ENCODE results near the gene TRDN.
"Not testable (repeated sequence)": the region's sequence is repeated elsewhere in the genome, so short reads cannot be mapped to it uniquely, and the experiment has no call there.

Gene TRDN

DNA sequence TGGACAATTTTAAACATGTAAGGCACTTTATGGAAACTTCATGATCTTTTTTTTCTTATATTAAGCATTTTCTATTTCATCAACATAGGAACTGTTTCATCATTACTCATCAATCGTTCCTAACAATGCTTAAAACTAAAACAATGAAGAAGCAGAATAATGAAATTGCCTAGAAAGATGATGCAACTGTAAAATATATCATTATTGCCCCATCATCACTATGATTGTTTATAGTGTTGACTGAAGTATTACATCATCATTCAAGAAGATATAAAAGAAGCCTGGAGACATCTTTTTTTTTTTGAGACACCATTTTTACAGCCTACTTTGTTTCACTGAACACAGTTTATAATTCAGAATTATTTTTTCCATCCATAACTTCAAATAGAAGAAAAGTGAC is 147.2 kb downstream of the TRDN start:
- DNase-seq = no peak

DNA sequence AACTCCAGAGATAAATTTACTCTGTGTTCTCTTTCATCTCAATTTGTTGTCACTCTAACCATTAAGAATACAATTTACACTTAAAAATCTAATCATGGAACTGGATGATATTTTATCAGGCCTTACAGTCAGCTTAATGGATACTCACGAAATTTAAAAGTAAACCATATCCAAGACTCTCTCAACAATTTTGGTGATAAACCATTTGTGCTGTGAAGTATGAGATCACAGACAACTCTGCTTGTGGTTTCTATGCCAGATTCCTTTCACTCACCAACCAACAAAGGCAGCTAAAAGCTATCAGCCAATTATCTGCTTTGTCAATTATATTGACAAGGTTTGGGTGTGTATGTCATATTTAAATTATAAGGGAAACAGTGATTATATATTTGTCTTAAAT is 155.8 kb downstream of the TRDN start:
- no peak for DNase-seq

DNA sequence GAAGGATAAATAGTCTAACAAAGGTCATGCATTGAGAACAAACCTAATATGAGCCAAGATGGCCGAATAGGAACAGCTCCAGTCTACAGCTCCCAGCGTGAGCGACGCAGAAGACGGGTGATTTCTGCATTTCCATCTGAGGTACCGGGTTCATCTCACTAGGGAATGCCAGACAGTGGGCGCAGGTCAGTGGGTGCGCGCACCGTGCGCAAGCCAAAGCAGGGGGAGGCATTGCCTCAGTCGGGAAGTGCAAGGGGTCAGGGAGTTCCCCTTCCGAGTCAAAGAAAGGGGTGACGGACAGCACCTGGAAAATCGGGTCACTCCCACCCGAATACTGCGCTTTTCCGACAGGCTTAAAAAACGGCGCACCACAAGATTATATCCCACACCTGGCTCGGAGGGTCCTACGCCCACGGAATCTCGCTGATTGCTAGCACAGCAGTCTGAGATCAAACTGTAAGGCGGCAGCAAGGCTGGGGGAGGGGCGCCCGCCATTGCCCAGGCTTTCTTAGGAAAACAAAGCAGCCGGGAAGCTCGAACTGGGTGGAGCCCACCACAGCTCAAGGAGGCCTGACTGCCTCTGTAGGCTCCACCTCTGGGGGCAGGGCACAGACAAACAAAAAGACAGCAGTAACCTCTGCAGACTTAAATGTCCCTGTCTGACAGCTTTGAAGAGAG is 164.6 kb downstream of the TRDN start:
- DNase-seq = not testable (repeated sequence)

DNA sequence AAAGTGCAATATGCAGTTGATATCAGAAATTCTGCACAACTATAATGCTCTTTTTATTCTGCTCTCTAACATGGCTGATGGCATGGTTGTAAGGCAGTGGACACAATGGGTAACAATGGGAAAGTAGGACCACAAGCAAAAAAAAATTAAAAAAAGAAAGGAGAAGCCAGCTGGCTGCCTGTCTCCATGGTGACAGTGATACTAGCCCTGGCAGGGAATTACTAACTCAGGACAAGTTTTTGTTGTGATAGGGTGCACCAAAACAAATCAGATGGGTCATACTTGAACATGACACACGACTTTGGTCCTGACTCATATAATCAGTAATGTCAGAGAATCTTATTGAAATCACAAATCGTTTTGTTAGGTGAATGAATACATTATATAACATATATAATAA is 169.4 kb downstream of the TRDN start:
- DNase-seq = no peak

DNA sequence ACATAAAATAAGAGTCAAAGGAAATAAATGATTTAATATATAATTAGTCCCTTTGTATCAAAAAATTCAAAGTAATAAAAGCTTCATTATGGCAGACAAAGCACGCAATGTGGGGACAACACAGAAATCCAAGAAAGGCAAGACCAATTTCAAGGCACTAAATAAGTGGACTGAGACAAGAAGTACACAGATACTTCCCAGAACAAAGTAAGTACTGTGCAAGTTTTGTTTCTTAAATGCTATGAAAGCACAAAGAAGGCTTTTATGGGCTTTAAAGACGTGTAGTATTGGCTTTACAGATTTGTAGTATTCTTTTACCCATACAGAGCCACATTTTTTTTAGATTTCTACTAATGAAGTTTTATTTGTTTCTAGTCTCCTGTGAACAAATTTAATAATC is 174.6 kb downstream of the TRDN start:
- DNase-seq = no peak

DNA sequence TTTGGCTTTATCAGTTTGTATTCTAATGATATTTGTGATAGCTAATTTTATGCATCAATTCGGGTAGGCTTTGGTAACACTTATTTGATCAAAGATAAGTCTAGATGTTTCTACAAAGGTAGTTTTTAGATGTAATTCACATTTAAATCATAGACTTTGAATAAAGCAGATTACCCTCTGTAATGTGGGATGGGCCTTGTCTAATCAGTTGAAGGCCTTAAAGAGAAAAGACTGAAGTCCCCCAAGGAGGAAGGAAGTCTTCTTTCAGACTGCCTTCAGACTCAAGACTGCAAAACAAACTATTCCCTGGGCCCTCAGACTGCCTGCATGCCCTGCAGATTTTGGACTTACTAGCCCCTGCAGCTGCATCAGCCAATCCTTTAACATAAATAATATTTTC is 178.5 kb downstream of the TRDN start:
- DNase-seq = no peak

DNA sequence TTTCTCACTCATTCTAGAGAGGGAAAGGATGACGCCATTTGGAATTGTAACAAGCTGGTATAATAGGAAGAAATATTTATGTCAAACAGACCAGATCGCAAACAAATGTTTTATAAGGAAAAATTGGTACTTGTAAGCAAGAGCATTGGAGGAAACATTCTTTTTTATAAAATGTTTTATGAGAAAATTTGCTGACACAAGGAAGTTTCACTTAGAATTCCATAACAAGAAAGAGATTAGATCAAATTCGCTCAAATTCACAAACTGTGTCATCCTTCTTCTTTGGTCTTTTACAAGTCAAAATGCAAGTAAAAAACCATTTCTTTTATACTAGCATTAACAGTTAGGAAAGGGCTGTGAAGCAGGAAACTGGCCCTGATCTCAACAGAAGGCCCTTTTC is 179.9 kb downstream of the TRDN start:
- no peak for DNase-seq

DNA sequence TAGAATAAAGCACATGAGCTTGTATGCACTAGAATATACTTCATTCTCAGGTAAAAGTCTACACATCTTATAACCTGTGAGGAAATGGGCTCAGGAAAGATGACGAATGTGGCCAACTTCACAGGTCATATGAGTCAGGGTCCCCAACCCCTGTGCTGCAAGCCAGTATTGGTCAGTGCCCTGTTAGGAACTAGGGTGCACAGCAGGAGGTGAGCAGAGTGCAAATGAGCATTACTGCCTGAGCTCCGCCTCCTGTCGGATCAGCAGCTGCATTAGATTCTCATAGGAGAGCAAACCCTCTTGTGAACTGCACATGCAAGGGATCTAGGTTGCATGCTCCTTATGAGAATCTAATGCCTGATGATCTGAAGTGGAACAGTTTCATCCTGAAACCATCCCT is 182.3 kb downstream of the TRDN start:
- DNase-seq = no peak

DNA sequence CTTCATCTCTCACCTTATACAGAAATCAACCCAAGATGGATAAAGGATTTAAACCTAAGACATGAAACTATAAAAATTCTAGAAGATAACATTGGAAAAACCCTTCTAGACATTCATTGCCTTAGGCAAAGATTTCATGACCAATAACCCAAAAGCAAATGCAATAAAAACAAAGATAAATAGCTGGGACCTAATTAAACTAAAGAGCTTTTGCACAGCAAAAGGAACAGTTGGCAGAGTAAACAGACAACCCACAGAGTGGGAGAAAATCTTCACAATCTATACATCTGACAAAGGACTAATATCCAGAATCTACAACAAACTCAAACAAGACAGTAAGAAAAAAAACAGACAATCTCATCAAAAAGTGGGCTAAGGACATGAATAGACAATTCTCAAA is 183.7 kb downstream of the TRDN start:
- DNase-seq = not testable (repeated sequence)

DNA sequence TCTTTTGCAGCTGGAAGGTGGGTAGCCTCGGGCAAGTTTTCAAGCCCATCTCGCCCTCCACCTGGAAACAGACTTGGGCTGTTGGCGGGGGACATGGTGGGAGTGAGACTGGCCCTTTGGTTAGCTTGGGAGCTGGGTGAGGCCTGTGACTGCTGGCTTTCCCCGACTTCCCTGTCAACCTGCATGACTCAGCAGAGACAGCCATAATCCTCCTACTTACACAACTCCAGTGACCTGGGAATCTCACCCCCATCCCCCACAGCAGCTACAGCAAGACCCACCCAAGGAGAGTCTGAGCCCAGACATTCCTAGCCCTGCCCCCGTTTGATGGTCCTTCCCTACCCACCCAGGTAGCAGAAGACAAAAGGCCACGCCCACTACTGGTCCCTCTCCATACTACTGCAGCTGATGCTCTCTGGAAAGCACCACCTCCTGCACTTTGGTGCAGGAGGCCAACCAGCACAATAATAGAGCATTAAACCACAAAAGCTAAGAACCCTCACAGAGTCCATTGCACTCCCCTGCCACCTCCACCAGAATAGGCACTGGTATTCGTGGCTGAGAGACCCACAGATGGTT is 188.4 kb downstream of the TRDN start:
- DNase-seq = no peak

DNA sequence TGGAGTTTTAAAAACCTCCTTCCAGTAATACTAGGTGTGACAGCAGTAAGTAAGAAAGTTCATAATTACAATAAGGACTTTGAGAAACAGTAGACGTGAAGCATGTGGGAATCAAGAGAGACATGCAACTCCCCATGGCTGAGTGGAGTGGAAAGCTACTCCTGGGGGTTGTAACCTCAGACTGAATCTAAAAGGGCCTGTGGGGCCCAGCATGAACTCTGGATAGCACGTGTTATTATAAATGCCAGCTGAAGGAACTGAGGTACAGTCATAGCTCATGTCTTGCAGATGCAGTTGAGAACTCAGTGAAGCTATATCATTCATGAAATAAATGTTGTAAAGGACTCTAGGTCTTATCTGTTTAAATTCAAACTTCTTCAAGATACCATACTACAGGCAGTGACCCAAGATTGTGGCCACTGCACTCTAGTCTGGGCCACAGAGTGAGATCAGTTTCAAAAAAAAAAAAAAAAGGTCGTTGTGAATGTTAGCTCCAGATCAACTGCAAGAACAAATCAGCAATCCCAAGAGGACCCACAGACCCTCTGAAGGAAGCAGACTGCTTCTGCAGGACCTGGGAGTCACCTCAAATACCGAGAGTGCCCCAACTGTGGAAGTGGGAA is 189.3 kb downstream of the TRDN start:
- no peak for DNase-seq

DNA sequence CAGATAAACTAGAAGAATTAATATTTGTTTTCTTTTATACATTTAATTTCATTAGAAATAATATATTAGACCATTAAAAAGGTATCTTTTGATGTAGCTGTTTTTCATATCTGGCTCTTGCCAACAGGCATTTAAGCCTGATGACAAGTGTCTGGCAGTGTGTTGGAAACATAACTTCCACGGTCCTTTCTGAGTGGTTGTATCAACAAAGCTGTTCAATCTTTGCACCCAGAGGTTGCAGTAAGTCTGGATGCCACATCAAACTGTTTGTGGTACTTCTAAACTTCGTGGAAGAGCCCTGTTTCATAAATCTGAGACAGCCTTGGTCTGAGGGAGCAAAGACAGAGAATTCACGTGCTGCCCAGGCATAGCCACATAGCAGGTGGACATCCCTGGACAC is 197.4 kb downstream of the TRDN start:
- no peak for DNase-seq

DNA sequence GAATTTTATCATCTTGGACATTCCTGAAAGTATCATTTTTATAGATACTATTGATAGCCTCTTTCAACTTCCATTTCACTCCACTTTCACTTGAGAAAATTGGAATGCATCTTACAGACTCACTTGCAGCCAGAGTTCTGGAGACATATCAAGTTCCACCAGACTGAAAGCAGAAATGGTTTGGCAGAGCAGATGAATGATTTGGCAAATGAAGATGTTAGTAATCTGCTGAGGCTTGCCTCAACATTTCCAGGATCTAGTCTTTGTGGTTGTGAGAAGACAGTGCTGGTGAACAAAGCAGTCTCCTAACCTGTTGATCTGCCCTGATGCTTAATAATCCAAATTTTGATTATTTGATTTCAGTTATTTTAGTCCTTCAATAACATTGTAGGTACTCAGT is 202.6 kb downstream of the TRDN start:
- no peak for DNase-seq

DNA sequence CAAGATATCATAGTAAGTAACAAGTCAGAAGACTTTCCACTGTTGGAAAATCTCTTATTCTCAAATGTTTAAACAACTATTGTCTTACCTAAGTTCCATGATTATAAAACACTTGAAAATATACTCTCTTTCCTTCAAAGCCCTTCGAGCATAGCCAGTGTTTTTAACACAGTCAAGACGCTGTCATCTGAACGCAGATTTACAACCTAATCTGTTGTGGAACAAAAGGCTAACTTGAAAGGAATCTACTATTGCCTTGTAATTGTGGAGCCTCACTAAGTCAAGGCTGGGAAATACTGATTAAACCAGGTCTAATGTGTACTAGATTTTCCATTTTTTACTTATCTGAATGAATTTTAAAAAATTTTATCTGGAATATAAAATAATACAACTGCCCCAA is 205.8 kb downstream of the TRDN start:
- DNase-seq = no peak

DNA sequence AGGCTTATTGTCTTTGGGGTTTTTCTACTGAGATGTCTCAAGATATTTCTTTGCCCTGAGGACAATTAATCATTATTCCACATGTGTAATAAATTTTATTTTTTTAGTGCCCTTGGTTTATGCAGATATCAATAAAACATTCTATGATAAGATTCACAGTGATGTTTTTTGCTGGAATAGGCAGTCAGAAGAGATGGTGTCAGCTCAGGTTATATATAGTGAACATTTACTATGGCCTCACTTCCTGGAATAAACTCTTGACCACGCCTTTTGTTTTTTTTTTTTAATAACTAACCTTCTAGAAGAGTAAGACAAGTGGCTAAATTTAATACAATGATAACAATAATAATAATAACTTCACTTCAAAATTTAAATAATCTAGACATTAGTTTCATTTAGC is 209.7 kb downstream of the TRDN start:
- no peak for DNase-seq

DNA sequence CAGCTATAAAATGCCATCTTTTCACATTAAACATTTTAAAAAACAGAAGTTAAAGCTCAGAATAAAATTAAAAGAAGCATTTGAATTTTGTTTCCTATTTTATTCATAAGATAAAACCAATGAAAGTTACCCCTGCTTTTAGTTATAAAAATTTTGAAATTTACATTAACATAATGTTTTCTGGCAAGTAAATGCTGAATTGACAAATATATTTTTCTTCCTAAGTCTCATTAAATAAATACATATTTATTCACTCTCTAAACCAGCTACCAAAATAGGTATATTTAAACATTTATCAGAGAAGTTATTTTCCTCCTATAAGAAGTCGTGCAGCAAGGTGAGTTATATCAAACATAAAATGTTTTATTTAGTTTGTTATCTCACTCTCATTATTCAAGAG is 213.6 kb downstream of the TRDN start:
- DNase-seq = no peak

DNA sequence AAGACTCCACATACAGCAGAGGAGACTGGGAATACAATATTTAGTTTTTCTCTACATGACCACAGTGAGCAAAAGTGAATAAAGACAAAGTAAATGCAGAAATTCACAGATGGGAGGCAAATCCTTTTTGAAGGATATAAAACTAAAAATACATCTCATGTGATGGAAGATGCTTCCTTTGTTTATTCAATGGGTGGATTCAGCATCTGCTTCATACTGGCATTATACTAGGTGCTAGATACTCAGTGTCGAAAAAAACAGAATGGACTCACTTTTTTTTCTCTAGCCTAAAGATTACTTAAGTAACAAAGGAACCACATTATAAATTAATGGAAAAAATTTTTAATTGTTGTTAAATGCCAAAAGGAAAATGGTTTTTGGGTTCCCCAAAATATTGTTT is 216.2 kb downstream of the TRDN start:
- DNase-seq = no peak

DNA sequence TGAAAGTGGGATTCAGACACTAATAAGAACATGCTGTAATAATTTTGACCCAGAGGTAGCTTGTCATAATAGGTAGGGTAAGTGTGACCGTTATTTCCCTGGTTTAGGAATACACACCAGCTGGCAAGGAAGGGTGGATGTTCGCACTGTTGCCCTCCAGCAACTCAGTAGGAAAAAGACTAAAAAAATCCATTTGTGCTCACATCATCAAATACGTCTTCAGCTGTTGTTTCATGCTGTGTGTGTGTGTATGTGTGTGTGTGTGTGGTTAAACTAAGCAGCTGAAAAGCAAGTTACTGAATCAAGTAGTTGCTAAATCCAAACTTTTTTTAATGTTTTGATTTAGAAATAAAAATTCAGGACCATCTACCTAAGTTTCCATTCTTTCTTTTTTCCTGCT is 218.7 kb downstream of the TRDN start:
- DNase-seq = no peak

DNA sequence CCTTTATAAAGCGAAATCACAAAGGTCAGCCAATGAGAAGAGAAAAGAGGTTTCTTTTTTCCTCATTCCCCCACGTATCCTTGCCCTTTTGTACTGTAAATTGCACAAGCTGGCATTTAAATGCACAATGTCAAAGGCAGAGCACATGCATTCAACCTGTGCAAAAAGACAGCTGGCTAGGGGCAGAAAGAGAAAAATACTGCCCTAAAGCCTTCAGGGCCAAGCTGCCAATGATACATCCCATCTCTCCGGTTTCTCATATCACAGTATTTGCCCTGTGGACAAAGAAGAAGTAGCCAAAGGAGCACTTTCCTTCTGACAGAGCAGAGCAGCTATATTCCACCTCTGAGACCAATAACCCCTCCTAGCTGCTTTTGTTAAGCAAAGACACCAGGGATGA is 219.2 kb downstream of the TRDN start:
- no peak for DNase-seq

DNA sequence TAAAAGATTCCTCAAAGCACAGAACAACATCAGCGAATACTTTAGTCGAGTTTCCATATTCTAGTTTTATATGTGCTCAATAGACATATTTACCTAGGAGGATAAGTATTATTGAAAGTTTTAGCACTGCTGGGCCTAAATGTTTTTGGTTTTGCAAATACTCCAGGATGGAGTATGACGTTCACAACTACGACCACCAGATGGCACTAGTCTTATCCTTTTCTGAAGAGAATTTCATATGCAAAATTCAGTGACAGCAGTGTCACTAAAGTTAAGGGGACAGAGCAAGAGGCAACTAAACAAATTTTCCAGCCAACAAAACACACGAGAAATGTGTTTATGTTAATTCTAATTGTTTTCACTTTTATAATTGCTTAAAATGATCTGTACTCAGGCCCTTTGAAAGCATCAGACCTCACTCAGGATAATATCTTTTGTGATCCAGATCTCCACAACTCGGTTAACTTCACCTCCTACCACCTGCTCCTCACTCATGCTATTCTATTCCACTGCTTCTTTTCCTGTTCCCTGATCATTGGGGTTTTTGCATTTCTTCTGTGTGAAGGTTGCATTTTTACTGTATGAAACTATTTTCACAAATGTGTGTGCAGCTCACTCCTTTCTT is 220.8 kb downstream of the TRDN start:
- DNase-seq = no peak

DNA sequence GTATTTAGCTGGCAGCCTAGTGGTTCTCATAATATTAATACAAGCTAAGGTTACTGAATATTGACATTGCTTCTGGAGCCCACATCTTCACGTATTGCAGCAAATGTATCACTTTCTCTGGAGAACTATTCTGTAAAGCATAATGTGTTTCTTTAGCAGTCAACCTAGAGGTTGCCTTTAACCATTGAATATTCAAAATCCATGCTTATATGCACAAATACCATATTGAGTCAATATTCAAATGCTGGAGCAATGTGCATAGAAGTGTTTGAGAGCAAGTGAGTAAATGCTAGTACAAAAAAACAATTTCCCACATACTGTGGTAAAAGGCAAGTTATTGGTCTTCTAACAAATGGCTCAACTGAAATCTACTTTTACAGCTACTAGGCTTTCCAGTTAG is 231.8 kb downstream of the TRDN start:
- DNase-seq = no peak

DNA sequence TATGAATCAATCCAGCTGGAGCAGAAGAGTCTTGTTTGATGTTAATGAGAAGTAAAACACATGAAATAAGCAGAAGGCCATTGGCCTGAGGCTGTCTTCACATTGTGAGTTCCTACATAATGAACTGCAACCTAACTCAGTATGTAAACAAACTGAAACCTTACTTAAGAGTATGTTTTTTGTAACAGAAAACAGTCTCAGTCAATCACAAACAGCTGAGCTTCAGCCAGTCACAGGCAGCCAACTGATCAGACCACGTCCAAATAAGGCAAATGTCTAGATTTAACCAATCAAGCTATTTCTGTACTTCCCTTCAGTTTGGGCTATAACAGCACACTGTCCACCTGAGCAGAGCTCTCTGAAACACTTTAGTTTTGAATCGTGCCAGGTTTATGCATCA is 234.7 kb downstream of the TRDN start:
- DNase-seq = no peak

DNA sequence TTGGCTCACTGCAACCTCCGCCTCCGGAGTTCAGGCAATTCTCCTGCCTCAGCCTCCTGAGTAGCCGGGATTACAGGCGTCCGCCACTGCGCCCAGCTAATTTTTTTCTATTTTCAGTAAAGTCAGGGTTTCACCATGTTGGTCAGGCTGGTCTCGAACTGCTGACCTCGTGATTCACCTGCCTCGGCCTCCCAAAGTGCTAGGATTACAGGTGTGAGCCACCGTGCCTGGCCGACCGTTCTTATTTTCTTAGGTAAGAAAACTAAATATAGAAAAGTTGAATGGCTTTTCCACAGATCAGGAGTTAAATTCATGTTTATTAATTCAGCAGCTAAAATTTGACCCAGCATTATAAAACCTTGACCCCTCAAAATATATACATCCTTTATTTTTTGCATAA is 238.7 kb downstream of the TRDN start:
- DNase-seq = no peak

DNA sequence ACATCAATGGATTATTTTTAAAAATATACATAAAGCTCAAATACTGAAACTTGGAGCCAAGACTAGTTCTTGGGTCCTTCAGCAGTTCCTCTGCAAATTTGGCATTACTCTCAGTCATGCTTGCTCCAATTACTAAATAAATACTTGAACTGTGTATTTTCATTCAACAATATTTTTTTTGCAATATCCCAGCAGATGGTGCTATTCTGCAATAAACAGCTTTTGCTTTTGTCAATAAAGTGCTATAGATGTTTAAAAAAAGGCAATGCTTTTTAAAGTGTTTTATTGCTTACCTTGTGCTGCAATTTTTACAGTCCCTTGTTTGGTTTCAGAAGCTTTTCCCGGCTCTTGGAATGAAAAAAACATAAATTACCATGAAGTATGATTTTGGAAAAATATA is 243.4 kb downstream of the TRDN start:
- DNase-seq = no peak

Data from activated CD8-positive, alpha-beta memory T cell treated with anti-CD3 and anti-CD28 coated beads for 24 hours (primary cell).